Neural progenitor cell (in vitro differentiated cells): ENCODE results near the gene SPAG9. TPM values are rescaled to one million over a fixed set of nuclear protein-coding genes. Genes with fewer than 3 reads are reported as not detected.

Experiments
- DNase-seq: peaks from one replicate; pipeline ENCODE4 v3.0.0-alpha.2; 2016; ENCODE audit warnings: low spot score
- H2AFZ ChIP-seq: fragments of 200-600 bp; sonication (generic); replicated peaks from 2 replicates; pipeline ENCODE4 v1.6.1; 2016; ENCODE audit warnings: antibody characterized with exemption
- H3F3A ChIP-seq: fragments of 200-600 bp; sonication (generic); 2 replicates; pipeline ENCODE4 v1.6.1; 2016; ENCODE audit warnings: antibody characterized with exemption, low read depth
- H3K27ac ChIP-seq: fragments of 200-600 bp; sonication (generic); 2 replicates; pipeline ENCODE4 v1.5.1; 2016; ENCODE audit warnings: mild to moderate bottlenecking
- H3K27me3 ChIP-seq: fragments of 200-600 bp; sonication (generic); 2 replicates; pipeline ENCODE4 v1.6.1; 2016; ENCODE audit warnings: mild to moderate bottlenecking, moderate library complexity
- H3K36me3 ChIP-seq: fragments of 200-600 bp; sonication (generic); 2 replicates; pipeline ENCODE4 v1.5.1; 2016
- H3K4me1 ChIP-seq: fragments of 200-600 bp; sonication (generic); 2 replicates; pipeline ENCODE4 v1.6.1; 2016; ENCODE audit warnings: mixed run types
- H3K4me2 ChIP-seq: fragments of 200-600 bp; sonication (generic); 2 replicates; pipeline ENCODE4 v1.6.1; 2016
- H3K4me3 ChIP-seq: fragments of 200-600 bp; sonication (generic); 2 replicates; pipeline ENCODE4 v1.5.1; 2016
- H3K79me2 ChIP-seq: fragments of 200-600 bp; sonication (generic); 2 replicates; pipeline ENCODE4 v1.6.1; 2016; ENCODE audit warnings: low read depth
- H3K9ac ChIP-seq: fragments of 200-600 bp; sonication (generic); 2 replicates; pipeline ENCODE4 v1.6.1; 2016
- H3K9me3 ChIP-seq: fragments of 200-600 bp; sonication (generic); 2 replicates; pipeline ENCODE4 v1.5.1; 2016; ENCODE audit warnings: low read depth
- H4K20me1 ChIP-seq: fragments of 200-600 bp; sonication (generic); 2 replicates; pipeline ENCODE4 v1.6.1; 2016; ENCODE audit warnings: low read depth
- H3K27ac Mint-ChIP-seq: 3 replicates; pipeline ENCODE4 v1.8.0; 2021; ENCODE audit warnings: mixed read lengths
- H3K27me3 Mint-ChIP-seq: 2 replicates; pipeline ENCODE4 v1.8.0; 2022; ENCODE audit warnings: low read depth, mild to moderate bottlenecking, inconsistent platforms, moderate library complexity, mixed read lengths; ENCODE audit not compliant: insufficient read depth
- H3K36me3 Mint-ChIP-seq: 3 replicates; pipeline ENCODE4 v1.8.0; 2021; ENCODE audit warnings: mixed read lengths
- H3K4me1 Mint-ChIP-seq: 3 replicates; pipeline ENCODE4 v1.8.0; 2021; ENCODE audit warnings: mixed read lengths
- H3K4me3 Mint-ChIP-seq: 3 replicates; pipeline ENCODE4 v1.8.0; 2021; ENCODE audit warnings: mild to moderate bottlenecking, moderate library complexity, mixed read lengths
- H3K9me3 Mint-ChIP-seq: 3 replicates; pipeline ENCODE4 v1.8.0; 2020; ENCODE audit warnings: mixed read lengths
- CTCF ChIP-seq: fragments of 200-600 bp; sonication (generic); IDR thresholded peaks from 2 replicates; pipeline ENCODE4 v1.5.1; 2017; ENCODE audit warnings: antibody characterized with exemption, mild to moderate bottlenecking
- EZH2 ChIP-seq: fragments of 200-600 bp; sonication (generic); IDR thresholded peaks from 2 replicates; pipeline ENCODE4 v1.6.1; 2017; ENCODE audit warnings: antibody characterized with exemption, mild to moderate bottlenecking, moderate library complexity
- EZH2phosphoT487 ChIP-seq: fragments of 200-600 bp; sonication (generic); IDR thresholded peaks from 2 replicates; pipeline ENCODE4 v1.6.1; 2017; ENCODE audit warnings: antibody characterized with exemption
- total RNA-seq: library from RNA; depleted of rRNA; stranded (reverse); fragments of >200 nt; gene quantifications from 2 replicates; pipeline ENCODE4 v1.2.3, GENCODE V29; 2015; ENCODE audit warnings: low replicate concordance

Gene SPAG9
- total RNA-seq, 1 donor from 2014 or later, result 99.5 TPM

- H3K79me2 ChIP-seq, result peaks cover 88% of the 10 kb centered on the region
- H3K27ac ChIP-seq, result no peak overlapping the region
- no peaks in the 10 kb centered on the region for H3K27me3 ChIP-seq
- H3F3A ChIP-seq, result no peaks in the 10 kb centered on the region
- no peak for DNase-seq
- H3K9me3 ChIP-seq, result no peaks in the 10 kb centered on the region
- Mint-ChIP-seq H3K9me3 (no peaks in the 10 kb centered on the region), H3K27ac (no peak overlapping the region), H3K27me3 (no peaks in the 10 kb centered on the region), H3K4me1 (no peaks in the 10 kb centered on the region), H3K4me3 (no peak overlapping the region), H3K36me3 (peaks cover 3% of the 10 kb centered on the region)
- H3K4me2 ChIP-seq, result no peak overlapping the region
- no peak overlapping the region for H3K9ac ChIP-seq
- H3K4me1 ChIP-seq, result no peaks in the 10 kb centered on the region
- H3K36me3 ChIP-seq, result no peaks in the 10 kb centered on the region
- no peak overlapping the region for H3K4me3 ChIP-seq
- peaks cover 5% of the 10 kb centered on the region for H4K20me1 ChIP-seq
- TF ChIP-seq EZH2phosphoT487 (no peak), EZH2 (no peak), CTCF (no peak)
- H2AFZ ChIP-seq, result no peak overlapping the region
Observed at GRCh38 chr17:51107778-51108177, 12.9 kb downstream of the SPAG9 start.

GRCh38 chr17:51103451-51103850 lies 17.2 kb downstream of the SPAG9 start:
- Histone ChIP-seq H3K79me2 (peaks cover 59% of the 10 kb centered on the region), H3K9ac (no peak overlapping the region), H3F3A (no peaks in the 10 kb centered on the region), H4K20me1 (peaks cover 3% of the 10 kb centered on the region), H3K4me1 (no peaks in the 10 kb centered on the region), H3K4me3 (no peak overlapping the region), H3K27ac (no peak overlapping the region), H2AFZ (no peak overlapping the region), H3K9me3 (no peaks in the 10 kb centered on the region), H3K4me2 (no peak overlapping the region), H3K27me3 (no peaks in the 10 kb centered on the region), H3K36me3 (no peaks in the 10 kb centered on the region)
- H3K9me3 Mint-ChIP-seq, result no peaks in the 10 kb centered on the region
- H3K4me3 Mint-ChIP-seq, result no peak overlapping the region
- H3K36me3 Mint-ChIP-seq, result peaks cover 2% of the 10 kb centered on the region
- TF ChIP-seq CTCF, result no peak
- TF ChIP-seq EZH2phosphoT487, result no peak
- TF ChIP-seq EZH2, result no peak
- H3K4me1 Mint-ChIP-seq, result no peaks in the 10 kb centered on the region
- no peak overlapping the region for H3K27ac Mint-ChIP-seq
- no peaks in the 10 kb centered on the region for H3K27me3 Mint-ChIP-seq
- DNase-seq, result no peak

GRCh38 chr17:51103050-51103449 lies 17.6 kb downstream of the SPAG9 start:
- H2AFZ ChIP-seq, result no peak overlapping the region
- H3K4me1 ChIP-seq, result no peaks in the 10 kb centered on the region
- H3K4me3 Mint-ChIP-seq, result no peak overlapping the region
- peaks cover 2% of the 10 kb centered on the region for H3K36me3 Mint-ChIP-seq
- DNase-seq, result no peak
- no peak for TF ChIP-seq EZH2
- no peak for TF ChIP-seq CTCF
- TF ChIP-seq EZH2phosphoT487, result no peak
- no peaks in the 10 kb centered on the region for H3K4me1 Mint-ChIP-seq
- no peak overlapping the region for H3K4me2 ChIP-seq
- H3K9me3 ChIP-seq, result no peaks in the 10 kb centered on the region
- H3K9ac ChIP-seq, result no peak overlapping the region
- H3K79me2 ChIP-seq, result peaks cover 55% of the 10 kb centered on the region
- no peak overlapping the region for H3K4me3 ChIP-seq
- no peaks in the 10 kb centered on the region for H3K9me3 Mint-ChIP-seq
- H3K27me3 Mint-ChIP-seq, result no peaks in the 10 kb centered on the region
- peaks cover 3% of the 10 kb centered on the region for H4K20me1 ChIP-seq
- no peak overlapping the region for H3K27ac ChIP-seq
- H3K36me3 ChIP-seq, result no peaks in the 10 kb centered on the region
- H3F3A ChIP-seq, result no peaks in the 10 kb centered on the region
- no peaks in the 10 kb centered on the region for H3K27me3 ChIP-seq
- H3K27ac Mint-ChIP-seq, result no peak overlapping the region
